TTC549 (cell line): ENCODE results near the gene TGFBR3.

ENCODE experiments used
- FAIRE-seq: peaks from 2 replicates; lab custom pipeline; 2012; peaks lifted over from hg19 to GRCh38; lab: Jason Lieb, UNC

Gene TGFBR3

GRCh38 chr1:91732291-91733107 is 153.5 kb downstream of the TGFBR3 start:
- FAIRE-seq: no peak

- no peak for FAIRE-seq
These were observed 154.1 kb downstream of the TGFBR3 start for GRCh38 chr1:91731815-91732214.

- no peak for FAIRE-seq
These were observed 154.9 kb downstream of the TGFBR3 start for GRCh38 chr1:91730801-91731732.

GRCh38 chr1:91729621-91730358 is 156.2 kb downstream of the TGFBR3 start:
- FAIRE-seq: no peak

- FAIRE-seq: no peak
These were observed 158.2 kb downstream of the TGFBR3 start for GRCh38 chr1:91727763-91728162.

GRCh38 chr1:91725989-91726721 is 159.8 kb downstream of the TGFBR3 start:
- no peak for FAIRE-seq

GRCh38 chr1:91725618-91725988 is 160.3 kb downstream of the TGFBR3 start:
- no peak for FAIRE-seq

GRCh38 chr1:91724644-91725043 is 161.3 kb downstream of the TGFBR3 start:
- no peak for FAIRE-seq

- FAIRE-seq: no peak
These were observed 161.7 kb downstream of the TGFBR3 start for GRCh38 chr1:91724231-91724630.

GRCh38 chr1:91720044-91720443 is 165.9 kb downstream of the TGFBR3 start:
- no peak for FAIRE-seq

GRCh38 chr1:91718877-91719276 is 167.1 kb downstream of the TGFBR3 start:
- FAIRE-seq: no peak

- no peak for FAIRE-seq
These were observed 167.6 kb downstream of the TGFBR3 start for GRCh38 chr1:91718368-91718767.

GRCh38 chr1:91717839-91718238 is 168.1 kb downstream of the TGFBR3 start:
- no peak for FAIRE-seq

GRCh38 chr1:91716339-91716738 is 169.6 kb downstream of the TGFBR3 start:
- FAIRE-seq: no peak

GRCh38 chr1:91715416-91716000 is 170.4 kb downstream of the TGFBR3 start:
- FAIRE-seq: no peak

- no peak for FAIRE-seq
These were observed 171.0 kb downstream of the TGFBR3 start for GRCh38 chr1:91714867-91715381.

GRCh38 chr1:91712981-91713841 is 172.7 kb downstream of the TGFBR3 start:
- FAIRE-seq: no peak

GRCh38 chr1:91712393-91712792 is 173.6 kb downstream of the TGFBR3 start:
- FAIRE-seq: no peak

GRCh38 chr1:91711504-91712247 is 174.3 kb downstream of the TGFBR3 start:
- FAIRE-seq: no peak

GRCh38 chr1:91710261-91710660 is 175.7 kb downstream of the TGFBR3 start:
- FAIRE-seq: no peak
